ENCODE measurements around the gene SPATA18.
A peak's percentile ranks its signal among the peaks of the same experiment; 100 is the strongest.

The SPATA18 gene, protein sequence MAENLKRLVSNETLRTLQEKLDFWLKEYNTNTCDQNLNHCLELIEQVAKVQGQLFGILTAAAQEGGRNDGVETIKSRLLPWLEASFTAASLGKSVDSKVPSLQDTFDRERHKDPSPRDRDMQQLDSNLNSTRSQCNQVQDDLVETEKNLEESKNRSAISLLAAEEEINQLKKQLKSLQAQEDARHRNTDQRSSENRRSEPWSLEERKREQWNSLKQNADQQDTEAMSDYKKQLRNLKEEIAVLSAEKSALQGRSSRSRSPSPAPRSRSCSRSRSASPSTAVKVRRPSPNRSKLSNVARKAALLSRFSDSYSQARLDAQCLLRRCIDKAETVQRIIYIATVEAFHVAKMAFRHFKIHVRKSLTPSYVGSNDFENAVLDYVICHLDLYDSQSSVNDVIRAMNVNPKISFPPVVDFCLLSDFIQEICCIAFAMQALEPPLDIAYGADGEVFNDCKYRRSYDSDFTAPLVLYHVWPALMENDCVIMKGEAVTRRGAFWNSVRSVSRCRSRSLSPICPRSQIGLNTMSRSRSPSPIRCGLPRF

DNA sequence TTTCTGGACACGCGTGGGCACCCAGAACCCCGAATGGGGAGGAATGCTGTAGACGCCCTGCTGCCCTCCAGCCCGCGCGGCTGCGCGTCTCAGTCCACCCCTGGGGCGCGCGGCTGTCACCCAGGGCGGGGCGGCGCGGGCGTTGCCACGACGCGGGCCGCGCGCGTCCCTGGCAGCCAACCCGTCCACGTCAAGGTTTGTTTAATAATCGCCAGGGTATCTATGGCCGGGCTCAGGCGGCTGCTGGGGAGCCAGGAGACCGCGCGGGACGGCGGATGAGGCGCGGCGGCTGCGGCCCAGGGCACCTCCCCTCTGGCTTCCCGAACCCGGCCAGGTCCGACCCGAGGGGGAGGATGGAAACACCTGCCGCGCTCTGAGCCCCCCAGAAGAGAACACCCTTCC is at the start of gene SPATA18:
SPATA18 (plus strand) TSS at position 92 of the 402 bp plus-strand sequence. CDS start 401 bp downstream, outside the sequence.
- DNase-seq (ENCODE audit: low read depth in 2 of 2) = no peak

- no peak for DNase-seq (ENCODE audit: low read depth in 2 of 2)
Observed at GRCh38 chr4:52001616-52002015, 49.5 kb upstream of the SPATA18 start.

DNA sequence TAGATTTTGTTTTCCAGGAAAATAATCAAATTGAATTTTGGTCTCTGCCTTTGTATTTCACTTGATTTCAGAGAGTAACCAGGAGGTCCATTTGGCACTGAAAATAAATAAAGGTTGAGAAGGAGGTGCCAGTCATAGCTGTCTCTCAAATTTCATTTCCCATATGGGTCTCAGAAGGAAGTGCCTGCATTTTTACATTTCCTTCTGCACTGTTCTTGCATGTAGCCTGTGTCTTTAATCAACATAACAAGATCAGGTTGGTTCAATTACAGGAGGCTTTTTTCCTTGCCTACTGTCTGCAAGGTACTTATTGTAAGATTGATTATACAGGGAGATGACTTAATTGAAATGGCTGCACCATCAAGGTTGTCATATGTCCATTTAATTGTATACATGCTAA is 46.7 kb upstream of the SPATA18 start:
- no peak for DNase-seq (ENCODE audit: low read depth in 2 of 2)

DNA sequence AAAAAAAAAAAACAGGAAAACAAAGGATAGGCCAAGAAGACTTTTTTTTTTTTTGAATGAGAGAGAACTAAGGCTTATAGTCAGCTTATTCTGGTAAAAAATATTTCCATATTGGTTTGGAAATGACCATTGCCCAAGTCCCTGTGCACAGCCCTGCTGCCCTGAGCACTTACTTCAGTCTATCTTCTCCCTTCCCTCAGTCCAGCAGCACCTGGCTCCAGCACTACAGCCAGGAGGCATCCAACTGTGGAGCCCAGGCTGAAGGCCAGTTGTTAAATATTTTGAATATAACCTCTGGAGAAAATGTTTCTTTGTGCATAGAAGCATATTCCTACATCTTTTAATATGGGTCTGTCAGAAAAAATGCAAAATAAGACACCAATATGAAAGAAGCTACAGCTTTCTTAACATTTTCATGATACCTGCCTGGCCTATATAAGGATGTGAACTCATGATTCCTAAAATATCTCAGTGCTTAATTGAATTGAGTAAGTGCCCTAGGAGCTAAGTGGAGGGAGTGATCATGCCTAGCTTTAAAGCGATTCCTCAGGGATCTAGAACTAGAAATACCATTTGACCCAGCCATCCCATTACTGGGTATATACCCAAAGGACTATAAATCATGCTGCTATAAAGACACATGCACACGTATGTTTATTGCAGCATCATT is 45.4 kb upstream of the SPATA18 start:
- no peak for DNase-seq (ENCODE audit: low read depth in 2 of 2)

DNA sequence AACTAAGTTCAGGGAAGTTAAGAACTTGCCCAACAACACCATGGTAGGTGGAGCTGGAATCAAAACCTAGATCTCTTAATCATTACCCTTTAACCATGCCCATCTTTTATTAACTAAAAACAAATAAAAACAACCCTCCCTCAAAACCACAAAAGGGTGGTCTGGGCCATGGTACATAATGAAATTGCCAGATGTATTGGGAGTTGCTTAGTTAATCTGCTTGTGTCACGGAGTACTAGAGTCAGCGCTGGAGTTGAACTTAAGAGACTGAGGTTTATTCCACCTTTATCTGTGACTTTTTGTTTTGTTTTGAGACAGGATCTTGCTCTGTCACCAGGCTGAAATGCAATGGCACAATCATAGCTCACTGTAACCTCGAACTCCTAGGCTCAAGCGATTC is 44.2 kb upstream of the SPATA18 start:
- no peak for DNase-seq (ENCODE audit: low read depth in 2 of 2)

- DNase-seq (ENCODE audit: low read depth in 2 of 2) = no peak
Observed at GRCh38 chr4:52010986-52011385, 40.1 kb upstream of the SPATA18 start.

DNA sequence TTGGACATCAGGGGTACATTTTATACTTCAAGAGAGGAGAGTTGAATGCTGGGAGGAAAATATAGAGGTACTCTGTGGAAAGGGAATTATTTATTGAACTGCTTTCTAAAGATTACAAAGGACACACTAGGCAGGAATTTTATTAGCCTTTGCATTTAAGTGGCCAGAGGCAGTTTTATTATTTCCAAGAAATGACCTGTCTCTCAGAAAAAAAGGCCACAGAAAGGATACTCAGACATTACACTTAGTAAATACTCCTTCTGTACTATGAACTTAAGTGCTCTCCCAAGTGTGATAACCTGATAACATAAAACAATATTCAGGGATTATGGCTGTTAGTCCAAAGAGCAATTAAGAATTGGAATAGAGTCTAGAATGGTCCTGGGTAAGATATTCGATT is 38.5 kb upstream of the SPATA18 start:
- no peak for DNase-seq (ENCODE audit: low read depth in 2 of 2)

DNA sequence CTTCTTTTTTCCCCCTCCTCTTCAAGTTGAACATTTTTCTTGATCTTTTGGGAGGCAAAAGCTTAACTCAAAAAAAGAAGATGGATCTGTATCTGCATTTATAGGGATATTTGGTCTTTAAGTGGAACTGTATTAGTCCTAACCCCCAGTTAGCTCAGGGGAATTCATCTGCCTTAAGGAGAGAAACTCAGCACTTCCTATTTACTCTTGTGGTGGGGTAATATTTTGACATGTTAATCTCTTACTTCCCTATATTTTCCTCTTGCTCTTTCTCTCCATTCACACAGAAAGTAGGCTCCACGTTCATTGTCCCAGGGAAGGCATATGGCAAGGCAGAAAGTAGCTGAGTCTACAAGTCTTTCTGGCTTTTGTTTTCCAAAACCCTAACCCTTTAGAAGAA is 36.2 kb upstream of the SPATA18 start:
- DNase-seq (ENCODE audit: low read depth in 2 of 2) = no peak

DNA sequence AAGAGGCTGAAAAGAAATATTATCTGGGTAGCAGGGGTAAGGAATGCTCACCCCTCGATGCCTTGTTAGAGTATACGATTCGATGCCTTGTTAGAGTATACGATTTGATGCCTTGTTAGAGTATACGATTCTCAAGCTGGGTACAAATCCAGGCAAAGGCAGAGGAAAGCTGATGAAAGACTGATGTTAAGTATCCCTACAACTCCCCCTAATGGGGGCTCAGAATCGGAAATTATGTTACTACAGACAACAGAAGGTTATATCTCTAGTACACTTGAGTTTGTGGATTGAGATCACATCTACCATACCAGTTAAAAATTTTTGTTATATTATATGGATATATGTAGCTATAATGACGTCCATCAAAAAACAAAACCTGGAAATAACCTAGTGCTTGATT is 35.7 kb upstream of the SPATA18 start:
- DNase-seq (ENCODE audit: low read depth in 2 of 2) = no peak

GRCh38 chr4:52016981-52017380 is 34.1 kb upstream of the SPATA18 start:
- DNase-seq (ENCODE audit: low read depth in 2 of 2) = no peak

DNA sequence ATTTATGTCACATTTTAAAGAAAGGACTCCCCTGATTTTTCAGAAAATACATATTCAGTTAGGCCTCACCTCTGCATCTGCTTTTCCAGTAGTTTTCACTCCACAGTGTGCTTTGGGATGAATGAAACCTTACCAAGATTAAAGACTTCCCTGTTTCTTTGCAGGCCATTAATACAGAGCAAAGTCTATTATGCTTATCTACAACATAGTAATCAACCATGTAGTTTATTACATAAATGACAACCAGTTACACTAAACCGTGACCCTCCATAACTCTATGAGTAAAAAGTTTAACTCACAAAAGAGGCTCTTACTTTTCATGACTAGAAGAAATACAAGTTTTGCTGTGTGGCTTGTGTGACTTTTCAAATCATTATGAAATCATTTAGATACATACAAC is 33.3 kb upstream of the SPATA18 start:
- no peak for DNase-seq (ENCODE audit: low read depth in 2 of 2)

DNA sequence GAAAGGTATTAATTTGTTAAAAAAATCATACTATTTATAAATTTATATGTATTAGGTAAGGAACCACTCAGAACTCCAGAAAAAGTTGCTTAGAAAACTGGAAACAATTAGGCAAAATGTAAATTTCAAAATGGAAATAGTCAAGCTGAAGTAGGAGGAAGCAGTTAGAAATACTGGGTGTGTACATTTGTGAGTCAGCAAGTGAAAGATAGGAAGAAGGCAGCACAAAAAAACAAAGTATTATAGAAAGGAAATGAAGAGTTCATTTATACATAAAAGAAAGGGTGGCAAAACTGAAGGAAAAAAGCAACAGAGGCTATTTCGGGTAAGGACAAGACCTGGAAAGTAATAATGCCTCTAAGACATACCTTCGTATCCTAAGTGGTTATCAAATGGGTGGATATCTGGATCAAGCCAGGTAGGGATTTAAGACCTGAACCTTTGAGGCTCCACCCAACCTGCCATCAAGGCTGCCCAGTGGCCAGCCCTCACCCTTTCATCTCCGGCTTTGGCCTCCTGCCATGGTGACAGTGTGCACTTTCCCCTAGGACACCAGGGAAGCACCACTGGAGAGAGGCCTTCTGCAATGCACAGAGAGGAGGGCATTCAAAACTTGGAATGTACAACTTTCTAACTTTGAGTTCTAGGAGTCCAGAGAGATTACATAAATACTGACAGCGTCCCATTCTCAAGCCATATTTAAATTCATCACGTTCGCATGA is 31.0 kb upstream of the SPATA18 start, which contains the start of gene LRRC66:
LRRC66 (minus strand) TSS at position 428 of the 722 bp plus-strand sequence. CDS start 2,750 bp downstream, outside the sequence.
- DNase-seq (ENCODE audit: low read depth in 2 of 2) = no peak

DNA sequence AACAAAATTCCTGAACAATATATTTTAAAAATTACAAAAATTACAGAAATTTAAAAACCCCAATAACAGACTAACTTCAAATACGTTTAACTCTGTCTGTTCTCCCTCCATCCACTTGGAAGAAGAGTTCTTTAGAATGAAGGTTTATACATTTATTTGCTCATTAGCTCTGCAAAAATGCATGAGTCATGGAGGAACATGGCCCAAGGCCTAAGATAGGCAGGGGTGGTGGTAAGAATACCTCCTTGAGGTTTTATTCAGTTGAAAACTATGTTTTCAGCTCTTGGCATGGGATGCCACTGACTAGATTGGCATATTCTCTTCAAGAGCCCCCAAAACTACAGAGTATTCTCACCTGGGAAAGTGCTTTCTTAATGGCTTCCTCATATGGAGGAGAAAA is 22.1 kb upstream of the SPATA18 start:
- no peak for DNase-seq (ENCODE audit: low read depth in 2 of 2)

DNA sequence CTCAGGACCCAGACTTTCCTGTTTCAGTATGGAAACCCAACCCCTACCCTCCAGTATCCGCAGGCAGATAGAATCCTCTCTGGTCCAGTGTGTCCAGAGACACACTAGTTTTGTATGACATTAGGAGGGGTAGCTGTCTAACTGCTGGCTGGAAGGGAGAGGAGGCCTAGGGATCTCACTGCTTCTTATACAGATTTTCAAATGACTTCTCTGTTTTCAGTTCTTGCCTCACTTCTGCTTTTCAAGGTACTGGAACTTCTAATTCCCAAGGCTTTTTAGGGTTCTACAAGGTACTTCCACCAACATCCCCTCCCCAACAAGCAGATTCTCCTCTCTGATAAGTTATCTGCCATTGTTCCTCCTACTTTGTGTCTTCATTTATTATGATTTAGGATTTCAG is 19.1 kb upstream of the SPATA18 start:
- no peak for DNase-seq (ENCODE audit: low read depth in 2 of 2)

- no peak for DNase-seq (ENCODE audit: low read depth in 2 of 2)
Observed at GRCh38 chr4:52035190-52035589, 15.9 kb upstream of the SPATA18 start.

- no peak for DNase-seq (ENCODE audit: low read depth in 2 of 2)
Observed at GRCh38 chr4:52036886-52037530, 14.1 kb upstream of the SPATA18 start.

GRCh38 chr4:52037689-52038102 is 13.4 kb upstream of the SPATA18 start:
- DNase-seq (ENCODE audit: low read depth in 2 of 2) = no peak

DNA sequence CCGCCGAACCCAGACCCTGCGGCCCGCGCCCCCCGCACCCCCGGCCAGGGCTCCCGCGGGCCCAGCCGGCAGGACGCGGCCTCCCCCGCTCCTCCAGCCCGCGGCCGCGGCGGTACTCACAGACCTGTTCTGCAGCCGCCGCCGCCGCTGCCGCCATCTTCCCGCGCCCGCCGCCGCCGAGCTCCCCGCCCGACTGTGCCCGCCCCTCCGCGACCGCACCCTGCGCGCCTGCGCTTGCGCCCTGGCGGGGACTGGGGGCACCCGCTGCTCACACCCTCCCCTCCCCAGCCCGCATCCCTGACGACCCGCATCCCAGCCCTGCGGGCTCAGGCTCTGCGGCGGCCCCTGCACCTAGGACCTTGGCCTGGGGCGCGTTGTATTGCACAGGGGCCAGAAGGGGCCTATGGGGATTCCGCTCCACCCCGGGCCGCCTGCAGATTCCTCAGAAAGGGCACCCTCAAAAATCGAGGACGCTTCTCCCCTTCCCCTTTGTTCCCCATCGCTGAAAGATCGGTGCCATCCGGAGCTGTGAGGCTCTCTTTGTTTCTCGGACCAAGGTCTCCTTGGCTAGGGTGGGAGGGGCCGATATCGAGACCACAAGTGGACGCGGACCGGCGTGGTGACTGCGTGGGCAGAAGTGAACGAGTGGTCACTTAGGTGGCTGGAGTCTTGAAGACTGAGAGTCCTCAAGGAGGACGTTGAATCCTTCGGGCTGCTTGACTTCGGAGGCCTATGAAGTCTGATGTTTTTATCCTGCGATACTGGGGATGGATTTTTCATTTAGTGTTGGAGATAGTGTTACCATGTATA is 12.8 kb upstream of the SPATA18 start, which contains the start of gene SGCB:
SGCB (minus strand) TSS at position 197 of the 810 bp plus-strand sequence; CDS start at position 157, 40 bp downstream.
- DNase-seq (ENCODE audit: low read depth in 2 of 2) = peak; percentile 63 to 64

- no peak for DNase-seq (ENCODE audit: low read depth in 2 of 2)
Observed at GRCh38 chr4:52045028-52045427, 6.1 kb upstream of the SPATA18 start.

DNA sequence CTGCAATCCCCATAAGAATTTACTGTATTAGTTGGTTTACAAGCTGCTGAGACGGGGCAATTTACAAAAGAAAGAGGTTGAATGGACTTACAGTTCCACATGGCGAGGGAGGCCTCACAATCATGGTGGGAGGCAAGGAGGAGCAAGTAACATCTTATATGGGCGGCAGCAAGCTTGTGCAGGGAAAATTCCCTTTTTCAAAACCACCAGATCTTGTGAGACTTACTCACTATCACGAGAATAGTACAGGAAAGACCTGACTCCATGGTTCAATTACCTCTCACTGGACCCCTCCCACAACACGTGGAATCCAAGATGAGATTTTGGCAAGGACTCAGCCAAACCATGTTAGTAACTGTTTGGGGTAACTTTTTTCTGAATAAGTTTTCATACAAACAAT is 1.8 kb upstream of the SPATA18 start:
- no peak for DNase-seq (ENCODE audit: low read depth in 2 of 2)
